GM18505 (cell line): ENCODE data around the gene UGT1A7.
"Not testable (repeated sequence)": the region's sequence is repeated elsewhere in the genome, so short reads cannot be mapped to it uniquely, and the experiment has no call there.

ENCODE experiments used
- ATAC-seq: cut with Tn5 transposase; IDR thresholded peaks from one replicate; pipeline ENCODE4 v1.9.1; 2021; ENCODE audit not compliant: unreplicated experiment
- POLR2A ChIP-seq: IDR thresholded peaks from 4 replicates; pipeline ENCODE4 v1.6.1; 2011; ENCODE audit warnings: borderline replicate concordance; ENCODE audit not compliant: insufficient read depth, insufficient read length; ENCODE audit errors: extremely low read depth

UGT1A7 gene

GRCh38 chr2:233681521-233682099 lies at the start of gene UGT1A7:
Gene UGT1A7 (plus strand): TSS chr2:233681901. CDS start chr2:233681938, 37 bp downstream.
- TF ChIP-seq POLR2A, result no peak
- no peak for ATAC-seq

GRCh38 chr2:233636306-233636705 lies 45.4 kb upstream of the UGT1A7 start, which contains the start of gene UGT1A10:
Gene UGT1A10 (plus strand): TSS chr2:233636448. CDS start chr2:233636523, 75 bp downstream.
- ATAC-seq, result not testable (repeated sequence)

GRCh38 chr2:233638836-233639235 lies 42.9 kb upstream of the UGT1A7 start:
- TF ChIP-seq POLR2A, result no peak
- ATAC-seq, result no peak

GRCh38 chr2:233639860-233640259 lies 41.8 kb upstream of the UGT1A7 start:
- no peak for ATAC-seq
- no peak for TF ChIP-seq POLR2A

- TF ChIP-seq POLR2A, result no peak
- ATAC-seq, result no peak
These were observed 38.6 kb upstream of the UGT1A7 start for GRCh38 chr2:233643128-233643527.

- not testable (repeated sequence) for ATAC-seq
These were observed 35.7 kb upstream of the UGT1A7 start for GRCh38 chr2:233646033-233646432.

GRCh38 chr2:233650981-233651380 lies 30.7 kb upstream of the UGT1A7 start:
- no peak for ATAC-seq
- TF ChIP-seq POLR2A, result no peak

- TF ChIP-seq POLR2A, result no peak
- ATAC-seq, result no peak
These were observed 30.3 kb upstream of the UGT1A7 start for GRCh38 chr2:233651430-233651829.

GRCh38 chr2:233654501-233654900 lies 27.2 kb upstream of the UGT1A7 start:
- no peak for TF ChIP-seq POLR2A
- no peak for ATAC-seq

GRCh38 chr2:233655043-233655442 lies 26.7 kb upstream of the UGT1A7 start:
- TF ChIP-seq POLR2A, result no peak
- ATAC-seq, result no peak

- not testable (repeated sequence) for ATAC-seq
These were observed 25.8 kb upstream of the UGT1A7 start for GRCh38 chr2:233655943-233656342.

GRCh38 chr2:233656443-233656842 lies 25.3 kb upstream of the UGT1A7 start:
- ATAC-seq, result no peak
- TF ChIP-seq POLR2A, result no peak

- no peak for ATAC-seq
- no peak for TF ChIP-seq POLR2A
These were observed 23.1 kb upstream of the UGT1A7 start for GRCh38 chr2:233658610-233659009.

GRCh38 chr2:233663911-233664310 lies 17.8 kb upstream of the UGT1A7 start:
- no peak for TF ChIP-seq POLR2A

GRCh38 chr2:233668605-233669260 lies 13.0 kb upstream of the UGT1A7 start:
- no peak for TF ChIP-seq POLR2A
- ATAC-seq, result no peak

More at GRCh38 chr2:233663911-233664310, 17.8 kb upstream of the UGT1A7 start:
- no peak for ATAC-seq
